SK-N-SH (cell line): ENCODE measurements around the gene ARHGAP26. TPM values are rescaled to one million over a fixed set of nuclear protein-coding genes. Genes with fewer than 3 reads are reported as not detected.

ENCODE experiments used
- CTCF ChIA-PET: fragments of 300-600, 350-600 bp; formaldehyde crosslinking; extraction: SDS; loops from one replicate; lab custom pipeline; 2021; lab: Yijun Ruan, JAX
- POLR2A ChIA-PET: fragments of 350-600 bp; sonication (Branson Sonifier 250); formaldehyde crosslinking; extraction: SDS; loops from one replicate; lab custom pipeline; 2020; ENCODE audit warnings: antibody characterized with exemption, inconsistent platforms; lab: Yijun Ruan, JAX
- DNase-seq: peaks from one replicate; pipeline ENCODE4 v3.0.0; 2012
- H2AFZ ChIP-seq: fragments of 200-600 bp; sonication (generic); 2 replicates; pipeline ENCODE4 v1.8.1; 2016; ENCODE audit warnings: antibody characterized with exemption, mild to moderate bottlenecking, low read depth
- H3F3A ChIP-seq: fragments of 200-600 bp; sonication (generic); replicated peaks from 2 replicates; pipeline ENCODE3; 2016; ENCODE audit warnings: antibody characterized with exemption, mild to moderate bottlenecking; ENCODE audit not compliant: insufficient read depth
- H3K27ac ChIP-seq, 2 experiments: fragments of 200-500 bp in 1 of 2; fragments of 200-600 bp in 1 of 2; sonication (Bioruptor generic) in 1 of 2; sonication (generic), shearing (Covaris generic) in 1 of 2; 2 replicates each; pipeline versions ENCODE4 v1.5.1 to v1.6.1; 2014 to 2016; ENCODE audit warnings: low read depth in 2 of 2, inconsistent platforms in 1 of 2, low read length in 1 of 2, mild to moderate bottlenecking in 1 of 2, mixed read lengths in 1 of 2
- H3K27me3 ChIP-seq: fragments of 200-600 bp; sonication (generic), shearing (Covaris generic); 2 replicates; pipeline ENCODE4 v1.6.1; 2016; ENCODE audit warnings: mixed run types; ENCODE audit not compliant: insufficient read depth
- H3K36me3 ChIP-seq, 2 experiments: fragments of 200-500 bp in 1 of 2; fragments of 200-600 bp in 1 of 2; sonication (Bioruptor generic) in 1 of 2; sonication (generic) in 1 of 2; replicated peaks in 1 of 2; 2 replicates each; pipeline versions ENCODE3 to v1.5.1; 2014 to 2016; ENCODE audit warnings: low read length in 1 of 2, mild to moderate bottlenecking in 1 of 2; ENCODE audit not compliant: insufficient read depth in 2 of 2, control insufficient read depth in 1 of 2
- H3K4me1 ChIP-seq, 2 experiments: fragments of 200-500 bp in 1 of 2; fragments of 200-600 bp in 1 of 2; sonication (Bioruptor generic) in 1 of 2; sonication (generic), shearing (Covaris generic) in 1 of 2; 2 replicates each; pipeline versions ENCODE4 v1.5.1 to v1.6.1; 2014 to 2016; ENCODE audit warnings: low read depth in 1 of 2, low read length in 1 of 2, mixed run types in 1 of 2; ENCODE audit not compliant: insufficient read depth in 2 of 2, control insufficient read depth in 1 of 2
- H3K4me2 ChIP-seq: fragments of 200-600 bp; sonication (generic), shearing (Covaris generic); 2 replicates; pipeline ENCODE4 v1.6.1; 2017; ENCODE audit warnings: mixed run types
- H3K4me3 ChIP-seq, 2 experiments: fragments of 200-500 bp in 1 of 2; fragments of 200-600 bp in 1 of 2; sonication (Bioruptor generic) in 1 of 2; sonication (generic), shearing (Covaris generic) in 1 of 2; 2 replicates each; pipeline versions ENCODE4 v1.5.1 to v1.8.1; 2014 to 2016; ENCODE audit warnings: low read depth in 2 of 2, inconsistent platforms in 1 of 2, low read length in 1 of 2, mild to moderate bottlenecking in 1 of 2, mixed read lengths in 1 of 2, moderate library complexity in 1 of 2
- H3K79me2 ChIP-seq: fragments of 200-600 bp; sonication (generic); 2 replicates; pipeline ENCODE4 v1.8.1; 2017; ENCODE audit warnings: mild to moderate bottlenecking; ENCODE audit not compliant: insufficient read depth
- H3K9ac ChIP-seq: fragments of 200-600 bp; sonication (generic); 2 replicates; pipeline ENCODE4 v1.6.1; 2017; ENCODE audit warnings: mixed run types
- H3K9me2 ChIP-seq: fragments of 200-600 bp; sonication (generic); 2 replicates; pipeline ENCODE4 v1.6.1; 2017; ENCODE audit warnings: mixed run types
- H3K9me3 ChIP-seq: fragments of 200-600 bp; sonication (generic); 2 replicates; pipeline ENCODE4 v1.6.1; 2017; ENCODE audit warnings: mixed run types, mild to moderate bottlenecking, moderate library complexity
- H4K20me1 ChIP-seq: fragments of 200-600 bp; sonication (generic); 2 replicates; pipeline ENCODE4 v1.6.1; 2017; ENCODE audit warnings: mild to moderate bottlenecking, mixed run types; ENCODE audit not compliant: insufficient read depth
- CTCF ChIP-seq: fragments of 200-600 bp; sonication (generic); IDR thresholded peaks from 2 replicates; pipeline ENCODE4 v1.6.1; 2017; ENCODE audit warnings: antibody characterized with exemption, mild to moderate bottlenecking, moderate library complexity
- EP300 ChIP-seq, 2 experiments: IDR thresholded peaks; 2 replicates each; pipeline versions ENCODE4 v1.4.0 to v1.6.1; 2012; ENCODE audit warnings: borderline replicate concordance in 1 of 2, low read depth in 1 of 2, low read length in 1 of 2
- EZH2phosphoT487 ChIP-seq: fragments of 200-600 bp; sonication (generic); IDR thresholded peaks from 2 replicates; pipeline ENCODE4 v1.6.1; 2017; ENCODE audit warnings: low read depth, mixed run types, mild to moderate bottlenecking, antibody characterized with exemption, moderate library complexity, borderline replicate concordance
- FOXJ3 ChIP-seq: sonication (generic); formaldehyde crosslinking; IDR thresholded peaks from 2 replicates; pipeline ENCODE4 v1.5.1; 2020; ENCODE audit warnings: mild to moderate bottlenecking, missing genetic modification reagents
- FOXM1 ChIP-seq: IDR thresholded peaks from 2 replicates; pipeline ENCODE4 v1.4.0; 2012; ENCODE audit warnings: low read depth, mild to moderate bottlenecking
- JUND ChIP-seq: IDR thresholded peaks from 2 replicates; pipeline ENCODE4 v1.4.0; 2012
- MAX ChIP-seq: IDR thresholded peaks from 2 replicates; pipeline ENCODE4 v1.4.0; 2012; ENCODE audit warnings: low read depth
- MEF2A ChIP-seq: IDR thresholded peaks from 2 replicates; pipeline ENCODE4 v1.4.0; 2012; ENCODE audit warnings: low read depth, borderline replicate concordance
- MXI1 ChIP-seq: IDR thresholded peaks from 2 replicates; pipeline ENCODE4 v1.6.1; 2012; ENCODE audit warnings: mild to moderate bottlenecking, low read depth, low read length, improper control_type of control experiment
- PBX3 ChIP-seq: IDR thresholded peaks from 2 replicates; pipeline ENCODE4; 2012
- RAD21 ChIP-seq: IDR thresholded peaks from 2 replicates; pipeline ENCODE4 v1.6.1; 2012; ENCODE audit warnings: mild to moderate bottlenecking, low read length
- RCOR1 ChIP-seq: fragments of 150-350 bp; IDR thresholded peaks from 2 replicates; pipeline ENCODE4 v1.6.1; 2017; ENCODE audit warnings: antibody characterized with exemption, low read length
- SMC3 ChIP-seq: IDR thresholded peaks from 2 replicates; pipeline ENCODE4 v1.6.1; 2012; ENCODE audit warnings: low read depth, low read length, improper control_type of control experiment
- TAF1 ChIP-seq: IDR thresholded peaks from 2 replicates; pipeline ENCODE4 v1.6.1; 2012; ENCODE audit warnings: low read depth, mild to moderate bottlenecking, low read length, moderate library complexity, borderline replicate concordance
- TCF12 ChIP-seq: IDR thresholded peaks from 2 replicates; pipeline ENCODE4 v1.4.0; 2012
- ZBTB33 ChIP-seq: IDR thresholded peaks from 2 replicates; pipeline ENCODE4 v1.4.0; 2012; ENCODE audit warnings: low read depth, borderline replicate concordance
- WGBS: methylation state at CpG from one replicate; pipeline ENCODE4 v1.1.6; 2017; ENCODE audit warnings: low lambda C conversion rate; 5-methylcytosine and 5-hydroxymethylcytosine counted together
- polyA plus RNA-seq, 3 experiments: library from polyadenylated mRNA; depleted of rRNA; stranded (reverse); fragments of >200 nt; gene quantifications; 2 replicates each; pipeline ENCODE4 v1.2.3, GENCODE V29; 2012

Gene ARHGAP26
- polyA plus RNA-seq, 1 of the 3 experiments (the other 2 are of a cell fraction), result 6.1 TPM

DNA sequence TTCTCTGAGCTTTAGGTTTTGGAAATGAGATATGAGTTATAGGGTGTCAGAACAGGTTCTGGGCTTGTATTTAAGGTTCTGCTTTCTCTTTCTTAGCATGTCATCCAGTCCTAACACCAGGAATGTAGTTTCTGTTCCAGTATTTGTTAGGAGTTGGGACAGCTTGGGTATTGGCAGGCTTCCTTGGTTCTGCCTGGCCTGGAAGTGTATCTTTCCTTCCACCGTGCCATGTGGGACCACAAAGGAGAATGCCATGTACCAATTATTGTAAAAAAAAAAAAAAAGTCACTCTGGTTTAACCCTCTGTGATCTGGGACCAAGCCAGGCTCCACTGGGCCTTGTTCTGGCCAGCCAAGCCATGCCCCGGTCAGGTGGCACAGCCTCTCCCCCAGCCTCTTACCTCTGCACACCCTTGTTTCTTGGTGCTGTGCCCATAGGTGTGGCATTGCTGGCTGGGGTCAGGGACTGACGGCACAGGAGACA, 47.8 kb downstream of the ARHGAP26 start:
- Histone ChIP-seq H3K9me3 (no peaks in the 10 kb centered on the region), H3K9ac (no peak overlapping the region), H3K36me3 (no peaks in the 10 kb centered on the region), H3K4me1 (peaks cover 33 to 38% of the 10 kb centered on the region in 2 experiments), H3K9me2 (no peaks in the 10 kb centered on the region), H3F3A (peaks cover 24% of the 10 kb centered on the region)
- no peak for DNase-seq
- CTCF ChIA-PET, result interaction anchor here (0.7 to 1.5 kb wide), 2 partner anchors 9 to 12 kb away, joined by 3 read pairs; no protein-coding TSS in a partner anchor
- TF ChIP-seq MXI1, result no peak
- TF ChIP-seq MAX, result no peak
- no peak for TF ChIP-seq RCOR1
- no peak for TF ChIP-seq SMC3
- TF ChIP-seq JUND, result no peak
- no peak for TF ChIP-seq CTCF
- no peak for TF ChIP-seq TCF12
- TF ChIP-seq ZBTB33, result no peak
- TF ChIP-seq, all 33 proteins: peak for 0
- Histone ChIP-seq H2AFZ (no peak overlapping the region), H3K4me3 (no peak overlapping the region), H3K27me3 (no peaks in the 10 kb centered on the region), H3K79me2 (no peaks in the 10 kb centered on the region), H3K27ac (no peak overlapping the region; a peak in 1 of 4 replicates), H4K20me1 (no peaks in the 10 kb centered on the region), H3K4me2 (no peak overlapping the region)
- POLR2A ChIA-PET, result interaction anchor here (1.4 kb wide), 1 partner anchor 9 kb away, joined by 3 read pairs; no protein-coding TSS in a partner anchor
- 65% methylated on average over 3 of the region's 3 CpGs for WGBS

DNA sequence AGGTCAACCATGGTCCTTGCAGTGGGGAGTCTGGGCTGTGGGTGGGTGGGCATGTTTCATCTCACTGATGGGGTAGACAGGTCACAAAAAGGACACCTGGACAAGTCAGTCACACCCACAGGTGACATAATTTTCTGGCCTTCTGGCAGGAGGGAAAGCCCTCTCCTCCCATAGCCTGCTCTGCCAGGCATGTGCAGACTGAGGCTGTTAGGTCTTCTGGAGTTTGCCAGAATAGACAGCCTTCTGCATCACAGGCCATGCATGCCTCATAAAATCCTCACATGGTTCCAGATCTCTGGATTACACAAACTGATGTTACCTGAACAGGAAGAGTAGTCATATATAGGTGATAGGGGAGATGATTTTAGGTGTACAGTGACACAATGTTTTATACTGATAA, 49.1 kb downstream of the ARHGAP26 start:
- peak overlapping the region in 1 of 2 experiments; percentile 16; a peak in 2 of 4 replicates for H3K27ac ChIP-seq
- H3K9me3 ChIP-seq, result no peaks in the 10 kb centered on the region
- no peaks in the 10 kb centered on the region for H3K9me2 ChIP-seq
- no peak overlapping the region for H3K4me2 ChIP-seq
- no peak overlapping the region for H2AFZ ChIP-seq
- no peaks in the 10 kb centered on the region for H3K27me3 ChIP-seq
- H3F3A ChIP-seq, result peaks cover 24% of the 10 kb centered on the region
- H3K4me3 ChIP-seq, result no peak overlapping the region
- H3K79me2 ChIP-seq, result no peaks in the 10 kb centered on the region
- H3K36me3 ChIP-seq, result no peaks in the 10 kb centered on the region
- H4K20me1 ChIP-seq, result no peaks in the 10 kb centered on the region
- DNase-seq, result no peak
- CTCF ChIA-PET, result no interaction called here
- H3K4me1 ChIP-seq, result peaks cover 46 to 47% of the 10 kb centered on the region in 2 experiments
- H3K9ac ChIP-seq, result no peak overlapping the region
- POLR2A ChIA-PET, result no interaction called here
- TF ChIP-seq MEF2A, result no peak
- no peak for TF ChIP-seq SMC3
- TF ChIP-seq TAF1, result no peak
- no peak for TF ChIP-seq EZH2phosphoT487
- TF ChIP-seq CTCF, result no peak
- no peak for TF ChIP-seq RCOR1
- no peak for TF ChIP-seq PBX3
- TF ChIP-seq EP300 (IDR thresholded peaks at IDR 0.05; ENCODE audit: borderline replicate concordance in 1 of 2, low read depth in 1 of 2, low read length in 1 of 2), result no peak
- no peak for TF ChIP-seq RAD21
- TF ChIP-seq FOXM1, result no peak
- no peak for TF ChIP-seq MAX
- TF ChIP-seq FOXJ3, result no peak
